Activated T-cell treated with anti-CD3 and anti-CD28 coated beads, Interleukin-2, amount 50 U/mL, for 24 hours (primary cell): Measurements from ENCODE around the gene PAK2.

Source experiments
- DNase-seq: peaks from one replicate; pipeline ENCODE4 v3.0.0-alpha.2; 2020
- H3K27ac Mint-ChIP-seq: 2 replicates; pipeline ENCODE4 v1.8.0; 2020; ENCODE audit warnings: mild to moderate bottlenecking, mixed read lengths
- H3K27me3 Mint-ChIP-seq: 2 replicates; pipeline ENCODE4 v1.8.0; 2020; ENCODE audit warnings: mixed read lengths
- H3K36me3 Mint-ChIP-seq: 2 replicates; pipeline ENCODE4 v1.8.0; 2020; ENCODE audit warnings: low read depth, mixed read lengths
- H3K4me1 Mint-ChIP-seq: 2 replicates; pipeline ENCODE4 v1.8.0; 2020; ENCODE audit warnings: low read depth, mixed read lengths
- H3K4me3 Mint-ChIP-seq: 2 replicates; pipeline ENCODE4 v1.8.0; 2020; ENCODE audit warnings: mild to moderate bottlenecking, moderate library complexity, mixed read lengths
- H3K9me3 Mint-ChIP-seq: 2 replicates; pipeline ENCODE4 v1.8.0; 2020; ENCODE audit warnings: mixed read lengths

PAK2 gene

GRCh38 chr3:196754091-196754981 is 14.7 kb downstream of the PAK2 start:
- H3K27ac Mint-ChIP-seq = peak overlapping the region; percentile 37
- no peak for DNase-seq
- H3K27me3 Mint-ChIP-seq = no peaks in the 10 kb centered on the region
- peaks cover 69% of the 10 kb centered on the region for H3K4me1 Mint-ChIP-seq
- H3K9me3 Mint-ChIP-seq = peaks cover 12% of the 10 kb centered on the region
- peaks cover 87% of the 10 kb centered on the region for H3K36me3 Mint-ChIP-seq
- H3K4me3 Mint-ChIP-seq = no peak overlapping the region

- Mint-ChIP-seq H3K36me3 (peaks cover 79% of the 10 kb centered on the region), H3K27me3 (no peaks in the 10 kb centered on the region), H3K4me1 (peaks cover 64% of the 10 kb centered on the region), H3K27ac (peak overlapping the region; percentile 80), H3K9me3 (peaks cover 14% of the 10 kb centered on the region), H3K4me3 (peak overlapping the region; percentile 6)
- DNase-seq = no peak
Observed at GRCh38 chr3:196756732-196757131, 17.1 kb downstream of the PAK2 start.

- Mint-ChIP-seq H3K4me1 (peaks cover 62% of the 10 kb centered on the region), H3K9me3 (peaks cover 14% of the 10 kb centered on the region), H3K36me3 (peaks cover 76% of the 10 kb centered on the region), H3K27ac (peak overlapping the region; percentile 72), H3K27me3 (no peaks in the 10 kb centered on the region), H3K4me3 (no peak overlapping the region)
- DNase-seq = no peak
Observed at GRCh38 chr3:196757876-196758739, 18.5 kb downstream of the PAK2 start.

GRCh38 chr3:196763179-196763578 is 23.5 kb downstream of the PAK2 start:
- Mint-ChIP-seq H3K4me3 (no peak overlapping the region), H3K27ac (no peak overlapping the region), H3K36me3 (peaks cover 55% of the 10 kb centered on the region), H3K9me3 (peaks cover 3% of the 10 kb centered on the region), H3K4me1 (peaks cover 42% of the 10 kb centered on the region), H3K27me3 (no peaks in the 10 kb centered on the region)
- no peak for DNase-seq

GRCh38 chr3:196765454-196765853 is 25.8 kb downstream of the PAK2 start:
- DNase-seq = no peak
- no peaks in the 10 kb centered on the region for H3K27me3 Mint-ChIP-seq
- no peak overlapping the region for H3K27ac Mint-ChIP-seq
- H3K4me3 Mint-ChIP-seq = no peak overlapping the region
- H3K36me3 Mint-ChIP-seq = peaks cover 46% of the 10 kb centered on the region
- peaks cover 3% of the 10 kb centered on the region for H3K9me3 Mint-ChIP-seq
- peaks cover 34% of the 10 kb centered on the region for H3K4me1 Mint-ChIP-seq

GRCh38 chr3:196771067-196771466 is 31.4 kb downstream of the PAK2 start:
- Mint-ChIP-seq H3K9me3 (no peaks in the 10 kb centered on the region), H3K4me1 (peaks cover 63% of the 10 kb centered on the region)

GRCh38 chr3:196772102-196772501 is 32.4 kb downstream of the PAK2 start:
- DNase-seq = no peak
- no peak overlapping the region for H3K4me3 Mint-ChIP-seq
- H3K36me3 Mint-ChIP-seq = peaks cover 41% of the 10 kb centered on the region
- H3K27me3 Mint-ChIP-seq = no peaks in the 10 kb centered on the region
- peaks cover 66% of the 10 kb centered on the region for H3K4me1 Mint-ChIP-seq
- H3K9me3 Mint-ChIP-seq = no peaks in the 10 kb centered on the region
- H3K27ac Mint-ChIP-seq = peak overlapping the region; percentile 14

More at GRCh38 chr3:196771067-196771466, 31.4 kb downstream of the PAK2 start:
- Mint-ChIP-seq H3K36me3 (peaks cover 39% of the 10 kb centered on the region), H3K27ac (peak overlapping the region; percentile 67), H3K4me3 (no peak overlapping the region), H3K27me3 (no peaks in the 10 kb centered on the region)
- DNase-seq = no peak

- DNase-seq = no peak
- Mint-ChIP-seq H3K36me3 (peaks cover 41% of the 10 kb centered on the region), H3K27me3 (no peaks in the 10 kb centered on the region), H3K4me1 (peaks cover 66% of the 10 kb centered on the region), H3K27ac (peak overlapping the region; percentile 28), H3K4me3 (no peak overlapping the region), H3K9me3 (no peaks in the 10 kb centered on the region)
Observed at GRCh38 chr3:196772897-196773296, 33.2 kb downstream of the PAK2 start.

GRCh38 chr3:196774191-196774820 is 34.6 kb downstream of the PAK2 start:
- DNase-seq = no peak
- Mint-ChIP-seq H3K27me3 (no peaks in the 10 kb centered on the region), H3K9me3 (no peaks in the 10 kb centered on the region), H3K36me3 (peaks cover 46% of the 10 kb centered on the region), H3K4me1 (peaks cover 76% of the 10 kb centered on the region), H3K27ac (peak overlapping the region; percentile 84), H3K4me3 (no peak overlapping the region)

GRCh38 chr3:196774848-196775422 is 35.3 kb downstream of the PAK2 start:
- H3K4me1 Mint-ChIP-seq = peaks cover 76% of the 10 kb centered on the region
- peaks cover 2% of the 10 kb centered on the region for H3K9me3 Mint-ChIP-seq
- no peak overlapping the region for H3K4me3 Mint-ChIP-seq
- peak overlapping the region; percentile 84 for H3K27ac Mint-ChIP-seq
- H3K27me3 Mint-ChIP-seq = no peaks in the 10 kb centered on the region
- no peak for DNase-seq
- peaks cover 52% of the 10 kb centered on the region for H3K36me3 Mint-ChIP-seq

GRCh38 chr3:196775938-196776337 is 36.3 kb downstream of the PAK2 start:
- peaks cover 76% of the 10 kb centered on the region for H3K4me1 Mint-ChIP-seq

GRCh38 chr3:196777836-196778235 is 38.2 kb downstream of the PAK2 start:
- Mint-ChIP-seq H3K27me3 (no peaks in the 10 kb centered on the region), H3K9me3 (peaks cover 6% of the 10 kb centered on the region), H3K36me3 (peaks cover 63% of the 10 kb centered on the region), H3K27ac (no peak overlapping the region), H3K4me1 (peaks cover 67% of the 10 kb centered on the region), H3K4me3 (no peak overlapping the region)
- no peak for DNase-seq

More at GRCh38 chr3:196775938-196776337, 36.3 kb downstream of the PAK2 start:
- Mint-ChIP-seq H3K9me3 (peaks cover 6% of the 10 kb centered on the region), H3K36me3 (peaks cover 56% of the 10 kb centered on the region), H3K27ac (no peak overlapping the region), H3K27me3 (no peaks in the 10 kb centered on the region), H3K4me3 (no peak overlapping the region)
- DNase-seq = no peak

- Mint-ChIP-seq H3K27ac (no peak overlapping the region), H3K4me1 (peaks cover 59% of the 10 kb centered on the region), H3K27me3 (no peaks in the 10 kb centered on the region), H3K36me3 (peaks cover 73% of the 10 kb centered on the region), H3K4me3 (no peak overlapping the region), H3K9me3 (peaks cover 6% of the 10 kb centered on the region)
- DNase-seq = no peak
Observed at GRCh38 chr3:196778755-196779154, 39.1 kb downstream of the PAK2 start.

- Mint-ChIP-seq H3K4me1 (peaks cover 41% of the 10 kb centered on the region), H3K9me3 (peaks cover 6% of the 10 kb centered on the region), H3K27me3 (no peaks in the 10 kb centered on the region), H3K4me3 (no peak overlapping the region), H3K27ac (peak overlapping the region; percentile 22), H3K36me3 (peaks cover 83% of the 10 kb centered on the region)
- no peak for DNase-seq
Observed at GRCh38 chr3:196782511-196782910, 42.9 kb downstream of the PAK2 start.
